GM12878 (cell line): ENCODE data around the gene PRR12. TPM values are rescaled to one million over a fixed set of nuclear protein-coding genes. Genes with fewer than 3 reads are reported as not detected.

Source experiments
- CBFB ChIP-seq: IDR thresholded peaks from 2 replicates; pipeline ENCODE4 v1.6.1; 2016; ENCODE audit warnings: antibody characterized with exemption, low read depth
- MYB ChIP-seq: fragments of 150-350 bp; IDR thresholded peaks from 2 replicates; pipeline ENCODE4 v1.6.1; 2014; ENCODE audit warnings: mild to moderate bottlenecking, low read depth, low read length, borderline replicate concordance
- SIX5 ChIP-seq: IDR thresholded peaks from 2 replicates; pipeline ENCODE4 v1.6.1; 2011; ENCODE audit warnings: mild to moderate bottlenecking, low read depth, low read length, moderate library complexity; ENCODE audit not compliant: severe bottlenecking
- SREBF1 ChIP-seq: IDR thresholded peaks from 2 replicates; pipeline ENCODE4 v1.6.1; 2012; ENCODE audit warnings: mild to moderate bottlenecking, low read length
- SREBF2 ChIP-seq: IDR thresholded peaks from 2 replicates; pipeline ENCODE4 v1.6.1; 2012; ENCODE audit warnings: mild to moderate bottlenecking, low read length
- SRF ChIP-seq, 2 experiments: IDR thresholded peaks; 2 replicates each; pipeline ENCODE4 v1.6.1; 2011; ENCODE audit warnings: low read depth in 2 of 2, low read length in 2 of 2, mild to moderate bottlenecking in 1 of 2, moderate library complexity in 1 of 2
- TAF1 ChIP-seq: IDR thresholded peaks from 2 replicates; pipeline ENCODE4 v1.6.1; 2011; ENCODE audit warnings: mild to moderate bottlenecking, low read depth, low read length, borderline replicate concordance
- WRNIP1 ChIP-seq: IDR thresholded peaks from 2 replicates; pipeline ENCODE4 v1.6.1; 2011; ENCODE audit warnings: low read depth, low read length, improper control_type of control experiment, borderline replicate concordance
- ZNF622 ChIP-seq: fragments of 450-650 bp; IDR thresholded peaks from 2 replicates; pipeline ENCODE4 v1.6.1; 2017; ENCODE audit warnings: mild to moderate bottlenecking, inconsistent platforms
- polyA plus RNA-seq, 11 experiments: library from polyadenylated mRNA; depleted of rRNA in 4 of 11; unstranded in 6 of 11; stranded (reverse) in 5 of 11; fragments of >200 nt; fragmentation: Nextera tagmentation in 4 of 11; fragmentation: Illumina TruSeq in 1 of 11; extraction: Ambion mirVana in 4 of 11; extraction: Trizol in 1 of 11; gene quantifications; 1 replicate in 1 of 11; 2 replicates in 10 of 11; pipeline versions ENCODE4 v1.2.1 to v1.2.3, GENCODE V29; 2011 to 2016; ENCODE audit warnings: inconsistent platforms in 2 of 11, missing spikeins in 2 of 11, low read depth in 1 of 11
- total RNA-seq, 4 experiments: library from RNA; depleted of rRNA in 3 of 4; stranded (reverse); fragments of >200 nt in 3 of 4; fragmentation: Illumina TruSeq in 1 of 4; extraction: Trizol in 1 of 4; gene quantifications; 2 replicates each; pipeline versions ENCODE4 v1.2.1 to v1.2.3, GENCODE V29; 2013 to 2021
- TF ChIP-seq, protein P1 (sequence below): IDR thresholded peaks from 2 replicates; pipeline ENCODE4 v1.6.1; 2012; ENCODE audit warnings: improper control_type of control experiment, low read depth, low read length; ENCODE audit not compliant: insufficient replicate concordance
- TF ChIP-seq, protein P2 (sequence below): fragments of 450-650 bp; formaldehyde crosslinking; IDR thresholded peaks from 2 replicates; pipeline ENCODE4 v1.4.0; 2020; ENCODE audit warnings: mild to moderate bottlenecking, moderate library complexity
- TF ChIP-seq, protein P3 (sequence below): IDR thresholded peaks from 2 replicates; pipeline ENCODE4 v1.6.1; 2011; ENCODE audit warnings: borderline replicate concordance, low read depth, mild to moderate bottlenecking, moderate library complexity, low read length; ENCODE audit not compliant: insufficient read depth, poor library complexity, severe bottlenecking
- TF ChIP-seq, protein P4 (sequence below): IDR thresholded peaks from 2 replicates; pipeline ENCODE4 v1.6.1; 2012; ENCODE audit warnings: low read depth, low read length, improper control_type of control experiment
- TF ChIP-seq, protein P5 (sequence below), 3 experiments: IDR thresholded peaks in 2 of 3; conservative IDR thresholded peaks in 1 of 3; 2 replicates each; pipeline ENCODE4 v1.5.1; 2011; ENCODE audit warnings: low read depth in 3 of 3, low read length in 3 of 3, mild to moderate bottlenecking in 3 of 3, control low read depth in 2 of 3, moderate library complexity in 2 of 3, inconsistent platforms in 1 of 3, mixed read lengths in 1 of 3; ENCODE audit not compliant: control insufficient read depth in 2 of 3, insufficient read depth in 1 of 3; ENCODE audit errors: extremely low read depth in 1 of 3

The PRR12 gene
- total and polyA plus RNA-seq, 10 of the 15 experiments (the other 5 are each of a cell fraction or from before 2014, with no cell fraction given): 0.02 to 25.3 (median 1.6) TPM

DNA sequence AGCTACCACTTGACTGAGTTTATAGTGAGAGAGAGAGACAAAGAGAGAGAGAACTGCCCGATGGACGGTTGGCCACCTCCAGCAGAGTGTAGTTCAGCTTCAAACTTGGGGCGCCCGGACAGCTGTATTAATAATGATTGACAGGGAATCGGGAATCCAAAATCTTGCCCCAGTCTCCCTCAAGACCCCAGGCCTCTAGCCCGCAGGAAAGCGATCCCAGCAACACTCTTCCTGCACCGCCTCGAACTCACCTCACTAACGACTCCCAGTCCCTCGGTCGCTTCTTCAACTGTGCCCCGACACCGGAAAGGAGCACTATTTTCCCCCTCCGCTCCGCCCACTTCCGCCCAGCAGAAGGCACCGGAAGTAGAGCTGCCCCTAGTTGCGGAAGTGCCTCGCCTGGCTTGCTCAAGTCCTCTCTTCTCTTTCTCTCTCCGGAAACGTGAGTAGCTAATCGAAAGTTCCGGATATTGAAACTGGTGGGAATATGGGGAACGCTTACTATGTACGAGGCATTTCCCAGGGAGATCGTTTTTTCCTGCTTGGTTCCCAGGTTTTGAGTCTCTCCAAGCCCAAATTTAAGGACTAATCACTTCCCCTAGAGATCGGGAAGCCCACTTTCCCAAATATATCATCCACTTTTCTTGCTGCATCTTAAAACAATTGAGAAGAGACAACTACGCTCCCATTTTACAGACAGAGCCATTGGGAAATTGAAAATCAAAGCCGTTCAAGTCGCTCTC, 10.5 kb upstream of the PRR12 start, which contains the start of gene NOSIP (continued):
- TF ChIP-seq, protein P1, sequence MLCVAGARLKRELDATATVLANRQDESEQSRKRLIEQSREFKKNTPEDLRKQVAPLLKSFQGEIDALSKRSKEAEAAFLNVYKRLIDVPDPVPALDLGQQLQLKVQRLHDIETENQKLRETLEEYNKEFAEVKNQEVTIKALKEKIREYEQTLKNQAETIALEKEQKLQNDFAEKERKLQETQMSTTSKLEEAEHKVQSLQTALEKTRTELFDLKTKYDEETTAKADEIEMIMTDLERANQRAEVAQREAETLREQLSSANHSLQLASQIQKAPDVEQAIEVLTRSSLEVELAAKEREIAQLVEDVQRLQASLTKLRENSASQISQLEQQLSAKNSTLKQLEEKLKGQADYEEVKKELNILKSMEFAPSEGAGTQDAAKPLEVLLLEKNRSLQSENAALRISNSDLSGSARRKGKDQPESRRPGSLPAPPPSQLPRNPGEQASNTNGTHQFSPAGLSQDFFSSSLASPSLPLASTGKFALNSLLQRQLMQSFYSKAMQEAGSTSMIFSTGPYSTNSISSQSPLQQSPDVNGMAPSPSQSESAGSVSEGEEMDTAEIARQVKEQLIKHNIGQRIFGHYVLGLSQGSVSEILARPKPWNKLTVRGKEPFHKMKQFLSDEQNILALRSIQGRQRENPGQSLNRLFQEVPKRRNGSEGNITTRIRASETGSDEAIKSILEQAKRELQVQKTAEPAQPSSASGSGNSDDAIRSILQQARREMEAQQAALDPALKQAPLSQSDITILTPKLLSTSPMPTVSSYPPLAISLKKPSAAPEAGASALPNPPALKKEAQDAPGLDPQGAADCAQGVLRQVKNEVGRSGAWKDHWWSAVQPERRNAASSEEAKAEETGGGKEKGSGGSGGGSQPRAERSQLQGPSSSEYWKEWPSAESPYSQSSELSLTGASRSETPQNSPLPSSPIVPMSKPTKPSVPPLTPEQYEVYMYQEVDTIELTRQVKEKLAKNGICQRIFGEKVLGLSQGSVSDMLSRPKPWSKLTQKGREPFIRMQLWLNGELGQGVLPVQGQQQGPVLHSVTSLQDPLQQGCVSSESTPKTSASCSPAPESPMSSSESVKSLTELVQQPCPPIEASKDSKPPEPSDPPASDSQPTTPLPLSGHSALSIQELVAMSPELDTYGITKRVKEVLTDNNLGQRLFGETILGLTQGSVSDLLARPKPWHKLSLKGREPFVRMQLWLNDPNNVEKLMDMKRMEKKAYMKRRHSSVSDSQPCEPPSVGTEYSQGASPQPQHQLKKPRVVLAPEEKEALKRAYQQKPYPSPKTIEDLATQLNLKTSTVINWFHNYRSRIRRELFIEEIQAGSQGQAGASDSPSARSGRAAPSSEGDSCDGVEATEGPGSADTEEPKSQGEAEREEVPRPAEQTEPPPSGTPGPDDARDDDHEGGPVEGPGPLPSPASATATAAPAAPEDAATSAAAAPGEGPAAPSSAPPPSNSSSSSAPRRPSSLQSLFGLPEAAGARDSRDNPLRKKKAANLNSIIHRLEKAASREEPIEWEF: no peak
- no peak for TF ChIP-seq SREBF1
- TF ChIP-seq, protein P2, sequence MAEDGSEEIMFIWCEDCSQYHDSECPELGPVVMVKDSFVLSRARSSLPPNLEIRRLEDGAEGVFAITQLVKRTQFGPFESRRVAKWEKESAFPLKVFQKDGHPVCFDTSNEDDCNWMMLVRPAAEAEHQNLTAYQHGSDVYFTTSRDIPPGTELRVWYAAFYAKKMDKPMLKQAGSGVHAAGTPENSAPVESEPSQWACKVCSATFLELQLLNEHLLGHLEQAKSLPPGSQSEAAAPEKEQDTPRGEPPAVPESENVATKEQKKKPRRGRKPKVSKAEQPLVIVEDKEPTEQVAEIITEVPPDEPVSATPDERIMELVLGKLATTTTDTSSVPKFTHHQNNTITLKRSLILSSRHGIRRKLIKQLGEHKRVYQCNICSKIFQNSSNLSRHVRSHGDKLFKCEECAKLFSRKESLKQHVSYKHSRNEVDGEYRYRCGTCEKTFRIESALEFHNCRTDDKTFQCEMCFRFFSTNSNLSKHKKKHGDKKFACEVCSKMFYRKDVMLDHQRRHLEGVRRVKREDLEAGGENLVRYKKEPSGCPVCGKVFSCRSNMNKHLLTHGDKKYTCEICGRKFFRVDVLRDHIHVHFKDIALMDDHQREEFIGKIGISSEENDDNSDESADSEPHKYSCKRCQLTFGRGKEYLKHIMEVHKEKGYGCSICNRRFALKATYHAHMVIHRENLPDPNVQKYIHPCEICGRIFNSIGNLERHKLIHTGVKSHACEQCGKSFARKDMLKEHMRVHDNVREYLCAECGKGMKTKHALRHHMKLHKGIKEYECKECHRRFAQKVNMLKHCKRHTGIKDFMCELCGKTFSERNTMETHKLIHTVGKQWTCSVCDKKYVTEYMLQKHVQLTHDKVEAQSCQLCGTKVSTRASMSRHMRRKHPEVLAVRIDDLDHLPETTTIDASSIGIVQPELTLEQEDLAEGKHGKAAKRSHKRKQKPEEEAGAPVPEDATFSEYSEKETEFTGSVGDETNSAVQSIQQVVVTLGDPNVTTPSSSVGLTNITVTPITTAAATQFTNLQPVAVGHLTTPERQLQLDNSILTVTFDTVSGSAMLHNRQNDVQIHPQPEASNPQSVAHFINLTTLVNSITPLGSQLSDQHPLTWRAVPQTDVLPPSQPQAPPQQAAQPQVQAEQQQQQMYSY (CRISPR knock-in tag): no peak
- TF ChIP-seq, protein P3, sequence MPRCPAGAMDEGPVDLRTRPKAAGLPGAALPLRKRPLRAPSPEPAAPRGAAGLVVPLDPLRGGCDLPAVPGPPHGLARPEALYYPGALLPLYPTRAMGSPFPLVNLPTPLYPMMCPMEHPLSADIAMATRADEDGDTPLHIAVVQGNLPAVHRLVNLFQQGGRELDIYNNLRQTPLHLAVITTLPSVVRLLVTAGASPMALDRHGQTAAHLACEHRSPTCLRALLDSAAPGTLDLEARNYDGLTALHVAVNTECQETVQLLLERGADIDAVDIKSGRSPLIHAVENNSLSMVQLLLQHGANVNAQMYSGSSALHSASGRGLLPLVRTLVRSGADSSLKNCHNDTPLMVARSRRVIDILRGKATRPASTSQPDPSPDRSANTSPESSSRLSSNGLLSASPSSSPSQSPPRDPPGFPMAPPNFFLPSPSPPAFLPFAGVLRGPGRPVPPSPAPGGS: no peak
- TF ChIP-seq SREBF2: peak; percentile 80; the same call in 1 of the 2 replicates
- TF ChIP-seq, protein P4, sequence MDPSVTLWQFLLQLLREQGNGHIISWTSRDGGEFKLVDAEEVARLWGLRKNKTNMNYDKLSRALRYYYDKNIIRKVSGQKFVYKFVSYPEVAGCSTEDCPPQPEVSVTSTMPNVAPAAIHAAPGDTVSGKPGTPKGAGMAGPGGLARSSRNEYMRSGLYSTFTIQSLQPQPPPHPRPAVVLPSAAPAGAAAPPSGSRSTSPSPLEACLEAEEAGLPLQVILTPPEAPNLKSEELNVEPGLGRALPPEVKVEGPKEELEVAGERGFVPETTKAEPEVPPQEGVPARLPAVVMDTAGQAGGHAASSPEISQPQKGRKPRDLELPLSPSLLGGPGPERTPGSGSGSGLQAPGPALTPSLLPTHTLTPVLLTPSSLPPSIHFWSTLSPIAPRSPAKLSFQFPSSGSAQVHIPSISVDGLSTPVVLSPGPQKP: peak; percentile 83
- no peak for TF ChIP-seq MYB
- TF ChIP-seq, protein P5, sequence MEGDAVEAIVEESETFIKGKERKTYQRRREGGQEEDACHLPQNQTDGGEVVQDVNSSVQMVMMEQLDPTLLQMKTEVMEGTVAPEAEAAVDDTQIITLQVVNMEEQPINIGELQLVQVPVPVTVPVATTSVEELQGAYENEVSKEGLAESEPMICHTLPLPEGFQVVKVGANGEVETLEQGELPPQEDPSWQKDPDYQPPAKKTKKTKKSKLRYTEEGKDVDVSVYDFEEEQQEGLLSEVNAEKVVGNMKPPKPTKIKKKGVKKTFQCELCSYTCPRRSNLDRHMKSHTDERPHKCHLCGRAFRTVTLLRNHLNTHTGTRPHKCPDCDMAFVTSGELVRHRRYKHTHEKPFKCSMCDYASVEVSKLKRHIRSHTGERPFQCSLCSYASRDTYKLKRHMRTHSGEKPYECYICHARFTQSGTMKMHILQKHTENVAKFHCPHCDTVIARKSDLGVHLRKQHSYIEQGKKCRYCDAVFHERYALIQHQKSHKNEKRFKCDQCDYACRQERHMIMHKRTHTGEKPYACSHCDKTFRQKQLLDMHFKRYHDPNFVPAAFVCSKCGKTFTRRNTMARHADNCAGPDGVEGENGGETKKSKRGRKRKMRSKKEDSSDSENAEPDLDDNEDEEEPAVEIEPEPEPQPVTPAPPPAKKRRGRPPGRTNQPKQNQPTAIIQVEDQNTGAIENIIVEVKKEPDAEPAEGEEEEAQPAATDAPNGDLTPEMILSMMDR (IDR thresholded peaks at IDR 0.05 in 2 of 3, conservative IDR thresholded peaks at IDR 0.05 in 1 of 3; ENCODE audit: control insufficient read depth in 2 of 3, extremely low read depth in 1 of 3, insufficient read depth in 1 of 3, low read depth in 3 of 3, low read length in 3 of 3): no peak
- TF ChIP-seq SRF (IDR thresholded peaks at IDR 0.05; ENCODE audit: low read depth in 2 of 2, low read length in 2 of 2): peak in 1 of 2 experiments; percentile 92; a peak in 2 of 4 replicates
- peak; percentile 97 for TF ChIP-seq SIX5
- peak; percentile 99 for TF ChIP-seq WRNIP1
- TF ChIP-seq ZNF622: no peak
- peak; percentile 98 for TF ChIP-seq TAF1
- TF ChIP-seq CBFB: peak; percentile 67; the same call in 1 of the 2 replicates
